ENCODE data around the gene OLFML2A.

OLFML2A gene

DNA sequence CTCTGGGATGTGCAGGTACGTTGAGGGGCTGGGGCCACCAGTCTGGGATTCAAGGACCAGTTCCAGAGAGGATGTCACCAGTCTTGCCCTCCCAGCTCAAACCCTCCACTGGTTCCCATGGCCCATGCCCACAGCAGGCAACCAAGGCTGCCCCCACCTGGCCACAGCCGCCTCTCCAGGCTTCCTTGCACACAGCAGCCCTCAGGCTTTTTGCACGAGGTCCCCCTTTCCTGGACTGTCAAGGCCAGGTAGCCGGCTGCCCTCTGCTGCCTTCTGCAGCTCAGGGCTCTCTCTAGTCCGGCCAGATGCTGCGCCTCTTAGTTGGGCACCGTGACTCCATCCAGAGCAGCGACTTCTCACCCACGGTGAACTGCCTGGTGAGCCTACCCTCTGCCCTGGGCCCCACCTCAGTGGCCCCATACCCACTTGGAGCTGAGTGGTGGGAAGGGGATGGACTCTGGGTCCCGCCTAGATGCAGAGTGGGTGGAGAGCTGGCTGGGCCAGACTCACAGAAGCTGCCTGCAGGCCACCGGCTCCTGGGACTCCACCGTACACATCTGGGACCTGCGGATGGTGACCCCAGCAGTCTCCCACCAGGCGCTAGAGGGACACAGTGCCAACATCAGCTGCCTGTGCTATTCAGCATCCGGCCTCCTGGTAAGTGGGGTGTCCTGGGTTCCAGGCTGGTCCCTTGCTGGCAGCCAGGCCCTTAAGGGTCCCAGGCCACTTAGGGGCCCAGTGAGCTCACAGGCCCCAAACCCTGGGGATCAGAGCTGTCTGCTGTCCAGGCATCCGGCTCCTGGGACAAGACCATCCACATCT lies 79.2 kb downstream of the OLFML2A start:
- peak; percentile 65 to 68 for DNase-seq

DNA sequence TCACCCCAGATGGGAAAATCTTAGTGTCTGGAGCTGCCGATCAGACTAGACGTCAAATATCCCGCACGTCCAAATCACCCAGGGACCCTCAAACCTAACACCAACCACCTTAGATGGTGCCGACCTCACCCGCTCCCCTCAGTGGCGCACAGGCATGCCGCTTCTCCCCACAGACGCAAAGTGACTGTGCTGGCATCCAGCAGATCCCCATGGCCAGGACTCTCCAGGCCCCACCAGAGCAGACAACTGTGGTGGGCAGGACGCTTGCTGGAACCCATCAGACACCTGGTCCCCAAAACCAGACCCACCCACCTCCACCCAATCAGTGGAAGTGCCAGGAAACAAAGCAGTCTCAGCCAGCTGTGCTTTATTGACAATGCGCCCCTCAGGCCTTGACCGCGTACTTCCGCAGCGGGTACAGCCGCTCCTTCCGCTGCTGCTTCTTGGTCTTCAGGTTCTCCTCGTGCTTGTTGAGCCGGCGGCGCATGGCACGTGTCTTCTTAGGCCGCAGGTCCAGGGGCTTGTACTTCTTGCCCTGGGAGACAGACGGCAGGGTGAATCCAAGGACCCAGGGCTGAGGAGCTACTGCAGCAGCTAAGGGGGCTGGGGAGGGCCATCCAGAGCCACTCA lies 80.7 kb downstream of the OLFML2A start:
- DNase-seq: no peak

DNA sequence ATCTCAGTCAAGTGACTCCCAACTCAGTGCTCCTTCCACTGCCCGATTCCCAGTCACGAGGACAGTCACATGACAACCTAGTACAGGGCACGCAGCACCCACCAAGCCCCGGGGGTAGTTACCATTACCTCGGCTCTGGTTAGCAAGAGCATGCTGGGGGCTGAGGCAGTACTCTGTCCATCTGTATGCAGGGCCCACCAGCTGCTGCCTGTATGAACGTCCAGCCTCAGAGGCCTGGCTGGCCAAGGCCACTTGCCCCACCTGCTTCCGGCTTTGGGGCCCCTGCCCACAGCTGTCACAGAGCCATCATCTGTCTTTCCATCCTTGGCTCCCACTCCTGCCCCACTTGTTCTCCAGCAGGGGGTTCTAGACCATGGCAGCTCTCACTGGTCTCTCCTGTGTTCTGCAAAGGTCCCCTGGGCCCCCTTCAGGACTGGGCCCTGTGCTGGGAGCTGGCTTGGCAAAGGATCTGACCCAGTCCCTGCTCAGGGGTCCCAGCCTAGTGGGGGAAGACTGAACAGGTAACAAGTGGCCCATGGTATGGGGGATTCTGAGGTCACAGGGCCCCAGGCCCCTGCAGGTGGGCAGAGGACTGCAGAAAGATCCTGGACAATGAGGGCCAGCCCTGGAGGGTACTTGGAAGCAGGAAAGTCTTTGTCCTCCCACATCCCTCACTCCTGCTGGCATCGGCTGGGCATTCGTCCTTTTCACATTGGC lies 81.6 kb downstream of the OLFML2A start:
- DNase-seq: no peak

DNA sequence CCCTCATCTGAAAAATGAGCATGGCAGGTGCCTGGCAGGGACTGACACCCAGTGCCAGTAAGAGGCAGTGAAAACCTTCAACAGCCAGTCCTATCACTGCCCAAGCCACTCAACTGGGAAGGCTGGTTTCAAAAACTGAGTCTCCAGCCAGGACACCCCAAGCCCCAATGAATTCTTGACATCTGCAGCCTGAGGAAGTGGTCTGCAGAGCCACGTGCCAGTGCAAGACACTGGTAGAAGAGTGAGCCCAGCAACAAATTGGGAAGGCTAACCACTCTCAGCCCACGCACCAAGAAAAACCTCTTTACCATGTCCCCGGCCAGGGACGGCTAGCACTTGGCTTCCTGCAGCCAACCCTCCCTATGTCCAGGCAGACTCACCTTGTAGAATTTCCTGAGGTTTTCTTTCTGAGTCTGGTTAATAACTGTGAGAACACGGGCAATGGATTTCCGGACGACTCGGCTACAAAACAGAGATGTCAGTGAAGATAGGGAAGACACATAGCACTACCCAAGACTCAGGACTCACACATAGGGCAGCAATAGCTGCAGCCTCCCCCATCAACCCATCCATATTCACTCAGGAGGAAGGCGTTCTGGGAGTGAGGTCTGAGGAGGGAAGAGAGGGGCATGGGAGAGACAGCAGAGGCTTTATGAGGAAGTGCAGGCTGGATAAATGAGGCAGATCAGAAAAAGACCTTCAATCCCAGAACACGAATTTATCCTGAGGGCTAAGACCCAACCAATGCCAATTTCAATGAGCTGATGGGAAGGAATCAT lies 83.1 kb downstream of the OLFML2A start:
- DNase-seq: no peak

DNA sequence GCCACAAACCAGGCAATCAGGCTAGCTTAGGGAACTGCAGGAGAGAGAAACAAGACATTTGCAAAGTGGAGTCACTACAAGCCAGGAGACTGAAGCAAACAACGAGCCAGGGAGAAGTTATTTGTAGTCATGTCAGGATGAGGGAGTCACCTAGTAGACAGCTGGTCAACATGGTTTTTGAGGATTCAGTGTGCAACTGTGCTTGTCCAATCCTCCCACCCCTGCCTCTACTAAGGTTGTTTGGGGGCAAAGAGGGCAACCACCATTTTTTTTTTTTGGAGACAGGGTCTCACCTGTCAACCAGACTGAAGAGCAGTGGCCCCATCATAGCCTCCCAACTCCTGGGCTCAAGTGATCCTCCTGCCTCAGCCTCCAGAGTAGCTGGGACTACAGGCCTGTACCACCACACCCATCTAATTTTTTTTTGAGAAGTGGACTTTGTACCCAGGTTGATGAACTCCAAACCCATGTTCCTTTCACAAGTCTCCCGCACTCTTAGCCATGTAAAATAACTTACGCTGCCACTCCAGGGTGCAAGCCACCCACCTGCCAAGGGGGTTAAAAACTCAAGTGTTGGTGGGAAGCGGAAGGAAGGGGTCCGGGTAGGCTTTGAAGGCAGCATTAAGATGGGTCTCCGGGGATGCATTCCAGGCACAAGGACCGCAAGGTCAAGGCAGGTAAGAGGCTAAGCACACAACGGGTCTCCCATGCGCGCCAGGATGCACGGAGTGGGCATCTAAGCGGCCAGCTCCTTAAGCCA lies 83.8 kb downstream of the OLFML2A start:
- no peak for DNase-seq

DNA sequence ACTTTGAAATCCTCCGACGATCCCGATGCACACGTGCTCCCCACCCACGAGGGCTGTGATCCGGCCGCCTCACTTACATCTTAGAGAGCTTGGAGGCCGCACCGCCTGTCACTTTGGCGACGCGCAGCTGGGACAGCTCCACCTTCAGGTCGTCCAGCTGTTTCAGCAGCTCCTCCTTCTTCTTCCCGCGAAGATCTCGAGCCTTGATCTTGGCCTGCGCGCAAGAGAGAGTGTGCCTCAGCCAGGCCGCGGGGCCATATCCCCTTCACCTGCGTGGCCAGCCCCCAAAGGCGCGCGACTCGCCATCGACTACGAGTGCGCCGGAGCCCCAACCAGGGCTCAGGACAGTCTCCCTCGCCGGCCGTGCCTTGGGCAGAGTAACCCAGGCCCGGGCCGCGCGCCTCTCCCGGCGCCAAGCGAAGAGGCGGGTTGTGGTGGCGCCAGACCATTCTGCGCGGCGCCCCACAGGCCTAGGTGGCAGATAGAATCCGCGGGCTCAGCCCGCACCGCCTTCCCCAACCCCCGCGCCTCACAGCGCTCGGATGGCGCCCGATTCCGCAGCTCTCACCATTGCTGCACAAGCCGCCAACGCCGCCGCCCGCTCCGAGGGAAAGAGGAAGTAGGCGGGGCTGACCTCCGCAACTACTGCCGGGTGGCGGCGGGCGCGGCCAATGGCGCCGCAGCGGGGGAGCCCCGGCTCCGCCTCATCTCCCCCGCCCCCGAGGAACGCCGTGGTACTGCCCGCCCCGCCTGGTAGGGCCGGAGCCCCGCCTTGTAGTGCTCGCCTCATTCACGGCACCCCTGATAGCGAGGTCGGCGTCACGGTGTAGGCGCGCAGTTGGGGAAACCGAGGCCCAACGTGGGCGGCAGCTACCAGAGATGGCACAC lies 84.7 kb downstream of the OLFML2A start, which contains the start of the genes ARPC5L and RPL35:
Gene ARPC5L, plus strand, starts transcription at position 789 of the 888 bp plus-strand sequence. CDS start 7,161 bp downstream, outside the sequence.
Gene RPL35, minus strand, starts transcription at position 616 of the 888 bp plus-strand sequence. Its CDS starts 45 bp downstream, at position 571.
- DNase-seq: peak; percentile 85 to 91

DNA sequence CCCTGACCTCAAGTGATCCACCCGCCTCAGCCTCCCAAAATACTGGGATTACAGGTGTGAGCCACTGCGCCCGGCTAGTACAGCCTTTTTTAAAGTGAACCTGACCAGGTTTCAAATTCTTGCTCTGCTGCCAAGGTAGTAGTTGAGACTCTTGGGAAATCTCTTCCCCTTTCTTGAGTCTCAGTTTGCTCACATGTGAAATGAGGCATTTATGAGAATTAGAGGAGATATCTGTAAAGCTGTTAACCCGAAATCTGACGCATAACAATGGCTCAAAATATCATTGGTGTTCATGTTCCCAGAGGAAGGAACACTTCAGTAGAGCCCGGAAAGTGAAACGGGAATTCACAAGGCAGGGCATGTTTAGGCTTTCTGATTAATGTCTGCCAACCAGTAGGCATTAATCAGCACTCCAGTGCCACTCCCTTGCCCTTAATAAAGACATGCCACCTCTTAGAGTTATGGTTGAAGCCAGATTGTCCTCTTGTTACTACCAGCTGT lies 86.5 kb downstream of the OLFML2A start:
- no peak for DNase-seq

Data from SHP77 (cell line).